Measurements from ENCODE around the gene MCM3AP.
"Not testable (repeated sequence)": the region's sequence is repeated elsewhere in the genome, so short reads cannot be mapped to it uniquely, and the experiment has no call there.

Gene MCM3AP

DNA sequence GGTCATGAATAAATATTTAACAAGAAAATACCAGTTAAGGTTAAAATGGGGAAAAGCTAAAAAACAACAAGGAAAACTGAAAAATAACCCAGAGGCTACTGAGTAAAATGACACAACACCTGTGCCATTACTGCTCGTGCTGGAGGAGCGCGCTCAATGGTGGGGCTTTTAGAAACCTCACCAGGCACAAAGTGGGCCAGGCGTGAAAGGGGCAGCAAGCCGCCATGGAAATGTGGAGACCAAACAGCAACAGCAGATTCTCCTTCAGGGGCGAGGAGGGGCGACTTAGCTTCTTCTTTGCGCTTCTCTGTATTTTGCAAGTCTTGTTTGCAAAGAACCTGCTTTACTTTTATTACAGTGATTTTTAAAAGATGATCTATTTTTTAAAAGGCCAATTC, 82.2 kb downstream of the MCM3AP start:
- Histone ChIP-seq H3K27ac (ENCODE audit: low read length) (no peak overlapping the region), H3K79me2 (ENCODE audit: low read length) (no peaks in the 10 kb centered on the region), H3K9me3 (replicated peaks; ENCODE audit: insufficient read depth, low read length) (no peaks in the 10 kb centered on the region), H2AFZ (ENCODE audit: low read length) (no peak overlapping the region), H3K4me3 (ENCODE audit: low read length) (no peak overlapping the region), H3K36me3 (replicated peaks; ENCODE audit: insufficient read depth, low read length) (peaks cover 18% of the 10 kb centered on the region), H3K4me2 (ENCODE audit: low read depth, low read length) (no peak overlapping the region), H3F3A (ENCODE audit: insufficient read depth, low read length) (no peaks in the 10 kb centered on the region), H4K20me1 (ENCODE audit: insufficient read depth, low read length) (no peaks in the 10 kb centered on the region), H3K4me1 (ENCODE audit: low read length) (no peaks in the 10 kb centered on the region), H3K9me2 (replicated peaks; ENCODE audit: insufficient read depth, low read length) (no peaks in the 10 kb centered on the region), H3K27me3 (replicated peaks; ENCODE audit: insufficient read depth, low read length) (no peaks in the 10 kb centered on the region), H3K9ac (ENCODE audit: low read length) (no peak overlapping the region)
- no peak for DNase-seq
- no peak for TF ChIP-seq EZH2phosphoT487 (IDR thresholded peaks at IDR 0.05; ENCODE audit: low read length)
- TF ChIP-seq EZH2 (optimal IDR thresholded peaks at IDR 0.05; ENCODE audit: low read depth, low read length): no peak
- TF ChIP-seq, protein P1, sequence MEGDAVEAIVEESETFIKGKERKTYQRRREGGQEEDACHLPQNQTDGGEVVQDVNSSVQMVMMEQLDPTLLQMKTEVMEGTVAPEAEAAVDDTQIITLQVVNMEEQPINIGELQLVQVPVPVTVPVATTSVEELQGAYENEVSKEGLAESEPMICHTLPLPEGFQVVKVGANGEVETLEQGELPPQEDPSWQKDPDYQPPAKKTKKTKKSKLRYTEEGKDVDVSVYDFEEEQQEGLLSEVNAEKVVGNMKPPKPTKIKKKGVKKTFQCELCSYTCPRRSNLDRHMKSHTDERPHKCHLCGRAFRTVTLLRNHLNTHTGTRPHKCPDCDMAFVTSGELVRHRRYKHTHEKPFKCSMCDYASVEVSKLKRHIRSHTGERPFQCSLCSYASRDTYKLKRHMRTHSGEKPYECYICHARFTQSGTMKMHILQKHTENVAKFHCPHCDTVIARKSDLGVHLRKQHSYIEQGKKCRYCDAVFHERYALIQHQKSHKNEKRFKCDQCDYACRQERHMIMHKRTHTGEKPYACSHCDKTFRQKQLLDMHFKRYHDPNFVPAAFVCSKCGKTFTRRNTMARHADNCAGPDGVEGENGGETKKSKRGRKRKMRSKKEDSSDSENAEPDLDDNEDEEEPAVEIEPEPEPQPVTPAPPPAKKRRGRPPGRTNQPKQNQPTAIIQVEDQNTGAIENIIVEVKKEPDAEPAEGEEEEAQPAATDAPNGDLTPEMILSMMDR (IDR thresholded peaks at IDR 0.05; ENCODE audit: low read length): no peak

DNA sequence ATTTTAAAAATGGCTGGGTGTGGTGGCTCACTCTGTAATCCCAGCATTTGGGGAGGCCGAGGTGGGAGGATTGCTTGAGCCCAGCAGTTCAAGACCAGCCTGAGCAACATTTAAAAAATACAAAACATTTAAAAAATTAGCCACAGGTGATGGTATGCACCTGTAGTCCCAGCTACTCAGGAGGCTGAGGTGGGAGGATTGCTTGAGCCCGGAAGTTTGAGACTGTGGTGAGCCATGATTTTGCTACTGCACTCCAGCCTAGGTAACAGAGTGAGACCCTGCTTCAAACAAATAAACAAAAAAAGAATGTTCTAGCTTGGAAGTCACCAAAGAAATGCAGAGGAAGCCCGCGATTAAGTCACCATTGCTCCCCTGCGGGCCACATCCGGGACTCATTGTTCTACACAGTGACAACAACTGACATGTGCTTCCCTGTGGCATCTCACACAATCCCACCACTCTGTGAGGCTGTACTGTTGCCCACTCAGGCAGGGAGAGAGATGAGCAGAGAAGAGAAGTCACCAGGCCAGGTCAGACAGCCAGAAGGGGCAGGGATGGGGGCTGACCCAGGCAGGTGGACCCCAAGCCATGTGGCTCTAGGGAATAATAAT, 82.7 kb downstream of the MCM3AP start:
- H3K36me3 ChIP-seq (replicated peaks; ENCODE audit: insufficient read depth, low read length): peaks cover 18% of the 10 kb centered on the region
- H3K4me3 ChIP-seq (ENCODE audit: low read length): no peak overlapping the region
- no peaks in the 10 kb centered on the region for H4K20me1 ChIP-seq (ENCODE audit: insufficient read depth, low read length)
- no peak overlapping the region for H3K4me2 ChIP-seq (ENCODE audit: low read depth, low read length)
- TF ChIP-seq, protein P1 (IDR thresholded peaks at IDR 0.05; ENCODE audit: low read length): no peak
- TF ChIP-seq EZH2 (optimal IDR thresholded peaks at IDR 0.05; ENCODE audit: low read depth, low read length) (no peak), EZH2phosphoT487 (IDR thresholded peaks at IDR 0.05; ENCODE audit: low read length) (no peak)
- no peaks in the 10 kb centered on the region for H3F3A ChIP-seq (ENCODE audit: insufficient read depth, low read length)
- H3K27ac ChIP-seq (ENCODE audit: low read length): no peak overlapping the region
- DNase-seq: no peak
- no peaks in the 10 kb centered on the region for H3K27me3 ChIP-seq (replicated peaks; ENCODE audit: insufficient read depth, low read length)
- no peaks in the 10 kb centered on the region for H3K9me3 ChIP-seq (replicated peaks; ENCODE audit: insufficient read depth, low read length)
- H3K4me1 ChIP-seq (ENCODE audit: low read length): no peaks in the 10 kb centered on the region
- no peaks in the 10 kb centered on the region for H3K79me2 ChIP-seq (ENCODE audit: low read length)
- H2AFZ ChIP-seq (ENCODE audit: low read length): no peak overlapping the region
- H3K9me2 ChIP-seq (replicated peaks; ENCODE audit: insufficient read depth, low read length): no peaks in the 10 kb centered on the region
- no peak overlapping the region for H3K9ac ChIP-seq (ENCODE audit: low read length)

DNA sequence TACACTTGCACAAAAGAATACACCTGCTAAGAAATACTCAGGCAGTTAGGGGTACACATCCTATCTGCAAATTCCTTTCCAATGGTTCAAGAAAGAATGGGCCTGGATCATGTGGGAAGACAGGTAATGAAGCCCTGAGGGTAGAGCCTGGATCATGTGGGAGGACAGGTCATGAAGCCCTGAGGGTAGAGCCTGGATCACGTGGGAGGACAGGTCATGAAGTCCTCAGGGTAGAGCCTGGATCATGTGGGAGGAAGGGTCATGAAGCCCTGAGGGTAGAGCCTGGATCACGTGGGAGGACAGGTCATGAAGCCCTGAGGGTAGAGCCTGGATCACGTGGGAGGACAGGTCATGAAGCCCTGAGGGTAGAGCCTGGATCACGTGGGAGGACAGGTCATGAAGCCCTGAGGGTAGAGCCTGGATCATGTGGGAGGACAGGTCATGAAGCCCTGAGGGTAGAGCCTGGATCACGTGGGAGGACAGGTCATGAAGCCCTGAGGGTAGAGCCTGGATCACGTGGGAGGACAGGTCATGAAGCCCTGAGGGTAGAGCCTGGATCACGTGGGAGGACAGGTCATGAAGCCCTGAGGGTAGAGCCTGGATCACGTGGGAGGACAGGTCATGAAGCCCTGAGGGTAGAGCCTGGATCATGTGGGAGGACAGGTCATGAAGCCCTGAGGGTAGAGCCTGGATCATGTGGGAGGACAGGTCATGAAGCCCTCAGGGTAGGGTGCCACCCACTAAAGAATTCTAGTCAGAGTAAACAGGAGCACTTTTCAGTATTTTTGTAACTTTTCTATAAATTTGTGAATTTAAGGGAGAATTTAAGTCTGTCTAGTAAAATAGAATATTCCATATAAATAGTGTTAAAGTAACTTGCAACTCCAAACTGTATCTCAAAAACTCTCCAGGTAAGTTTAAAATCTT, 84.3 kb downstream of the MCM3AP start:
- DNase-seq; H3K4me1 ChIP-seq (ENCODE audit: low read length); H3K9ac ChIP-seq (ENCODE audit: low read length); H2AFZ ChIP-seq (ENCODE audit: low read length); H4K20me1 ChIP-seq (ENCODE audit: insufficient read depth, low read length); H3K27ac ChIP-seq (ENCODE audit: low read length); H3K4me2 ChIP-seq (ENCODE audit: low read depth, low read length); H3K4me3 ChIP-seq (ENCODE audit: low read length); H3K27me3 ChIP-seq (replicated peaks; ENCODE audit: insufficient read depth, low read length); H3K9me3 ChIP-seq (replicated peaks; ENCODE audit: insufficient read depth, low read length); H3F3A ChIP-seq (ENCODE audit: insufficient read depth, low read length); H3K9me2 ChIP-seq (replicated peaks; ENCODE audit: insufficient read depth, low read length); H3K79me2 ChIP-seq (ENCODE audit: low read length): not testable (repeated sequence)
- H3K36me3 ChIP-seq (replicated peaks; ENCODE audit: insufficient read depth, low read length): peaks cover 23% of the 10 kb centered on the region
